Heart right ventricle (tissue), 16 donors: ENCODE measurements around the gene CRHR2. TPM values are rescaled to one million over a fixed set of nuclear protein-coding genes. Genes with fewer than 3 reads are reported as not detected.

Source experiments
- ATAC-seq, 8 donors: fragments of 200-7000 bp; cut with Tn5 transposase; one replicate each; pipeline ENCODE4 v1.9.1; 2020; ENCODE audit warnings: mild to moderate bottlenecking in 8 of 8, moderate library complexity in 8 of 8, moderate number of reproducible peaks in 1 of 8
- DNase-seq, 2 donors: peaks; one replicate each; pipeline ENCODE4 v3.0.0-alpha.2; 2020
- H3K27ac ChIP-seq, 10 donors: fragments of 200-600 bp; sonication (generic) in 2 of 10; one replicate each; pipeline versions ENCODE4 v1.5.0 to v1.8.0; 2020 to 2022; ENCODE audit warnings: mild to moderate bottlenecking in 3 of 10
- H3K27me3 ChIP-seq, 7 donors: fragments of 200-600 bp; one replicate each; pipeline ENCODE4 v1.8.0; 2021 to 2022; ENCODE audit warnings: mild to moderate bottlenecking in 2 of 7
- H3K36me3 ChIP-seq, 9 donors: fragments of 200-600 bp; sonication (generic) in 1 of 9; one replicate each; pipeline versions ENCODE4 v1.5.0 to v1.8.0; 2020 to 2022; ENCODE audit warnings: mild to moderate bottlenecking in 2 of 9
- H3K4me1 ChIP-seq, 9 donors: fragments of 200-600 bp; sonication (generic) in 1 of 9; one replicate each; pipeline versions ENCODE4 v1.5.0 to v1.8.0; 2020 to 2022; ENCODE audit warnings: mild to moderate bottlenecking in 4 of 9
- H3K4me3 ChIP-seq, 10 donors: fragments of 200-600 bp; sonication (generic) in 2 of 10; one replicate each; pipeline versions ENCODE4 v1.5.0 to v1.8.0; 2020 to 2022; ENCODE audit warnings: mild to moderate bottlenecking in 7 of 10, moderate library complexity in 2 of 10
- H3K9me3 ChIP-seq, 11 donors: fragments of 200-600 bp in 10 of 11; sonication (generic) in 2 of 11; one replicate each; pipeline versions ENCODE4 v1.5.0 to v1.8.0; 2013 to 2022; ENCODE audit warnings: mild to moderate bottlenecking in 2 of 11, control low read depth in 1 of 11, moderate library complexity in 1 of 11
- WGBS, 2 donors: extraction: QIAGEN DNeasy Blood & Tissue Kit; methylation state at CpG; one replicate each; pipeline ENCODE4 v1.1.7; 2013; ENCODE audit warnings: inconsistent platforms in 1 of 2; 5-methylcytosine and 5-hydroxymethylcytosine counted together
- intact Hi-C, 10 donors: fragments of 100-400 bp; cut with DNase I; formaldehyde crosslinking; loops; one replicate each; pipeline versions ENCODE4 v1.11.1 to v1.14.2; 2022
- polyA plus RNA-seq, 2 donors: library from polyadenylated mRNA; stranded (reverse); fragments of 200-250 nt; gene quantifications; one replicate each; pipeline ENCODE4 v1.2.3, GENCODE V29; 2013
- total RNA-seq, 10 donors: library from RNA; stranded (reverse); fragmentation: NEBNext Ultra II Directional in 3 of 10; extraction: Animal tissue kit (Norgen Biotek cat#: 25700) in 3 of 10; gene quantifications; one replicate each; pipeline versions ENCODE4 v1.2.1 to v1.2.4, GENCODE V29; 2021 to 2023
- TF ChIP-seq, protein P1 (sequence below), 9 donors: fragments of 200-600 bp; sonication (generic) in 2 of 9; IDR thresholded peaks; one replicate each; pipeline versions ENCODE4 v1.5.0 to v1.8.0; 2021 to 2022; ENCODE audit warnings: antibody characterized with exemption in 9 of 9, mild to moderate bottlenecking in 5 of 9, moderate library complexity in 1 of 9
- donor health status: Arrhythmogenic right ventricular cardiomyopathy.
- donor health status: ischemic (EF 13 %, LVEDD 7.1; RV severe dilation, severe dysfunction).
- donor health status: healthy with polysubstance abuse.
- donor health status: DM: no; HTN: yes; CAD: no.
- donor health status: DM: no; HTN: no; CAD: no.
- donor health status: ischemic (EF 25% LVEDD 6.9; RV normal size, moderate dysfunction).
- donor health status: ischemic (EF 25% LVEDD 5.7; RV mildly dilated, moderate dysfunction).
- donor health status: healthy.
- donor health status: DM: yes; HTN: yes; CAD: no.
- donor health status: Ischemic cardiomyopathy.
- donor health status: ischemic (EF 35%, LVEDD 5.7; RV mildly dilated, moderate dysfunction).
- donor health status: nonischemic (EF 11% LVEDD 7.7; RV severe dilation, severe dysfunction).
- donor health status: DM: yes; HTN: yes; CAD: no.
- donor health status: PGD.
- donor health status: ischemic (EF 29% LVEDD 5.4; RV normal size, mild dysfunction).
- donor health status: nonischemic (EF 23%, LVEDD 6.1; RV moderate dilation, normal function).

The CRHR2 gene
- total and polyA plus RNA-seq, 12 donors = 0.07 to 1.2 (median 0.28) TPM; not detected in 1

DNA sequence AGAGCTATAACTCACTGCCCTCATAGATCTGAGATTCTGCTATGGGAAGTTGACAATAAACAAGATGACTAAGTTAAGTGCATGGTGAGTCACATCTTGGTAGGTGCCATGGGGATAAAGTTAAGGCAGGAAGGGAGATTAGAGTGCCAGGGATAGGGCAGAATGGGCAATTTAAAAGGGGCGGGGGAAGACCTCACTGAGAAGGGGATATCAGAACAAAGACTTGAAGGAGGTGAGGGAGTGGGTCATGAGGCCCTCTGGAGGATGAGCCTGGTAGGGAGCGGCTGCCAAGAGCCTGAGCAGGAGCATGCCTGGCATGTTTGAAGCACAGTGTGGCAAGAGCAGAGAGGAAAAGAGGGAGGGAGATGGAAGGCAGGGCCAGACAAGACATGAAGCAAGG lies 34.9 kb upstream of the CRHR2 start:
- 81 to 84% methylated on average over 2 of the region's 2 CpGs for WGBS, 2 donors
- DNase-seq (no peak), ATAC-seq (peak in 2 of 8 donors; percentile 37 to 55)
- TF ChIP-seq, protein P1, sequence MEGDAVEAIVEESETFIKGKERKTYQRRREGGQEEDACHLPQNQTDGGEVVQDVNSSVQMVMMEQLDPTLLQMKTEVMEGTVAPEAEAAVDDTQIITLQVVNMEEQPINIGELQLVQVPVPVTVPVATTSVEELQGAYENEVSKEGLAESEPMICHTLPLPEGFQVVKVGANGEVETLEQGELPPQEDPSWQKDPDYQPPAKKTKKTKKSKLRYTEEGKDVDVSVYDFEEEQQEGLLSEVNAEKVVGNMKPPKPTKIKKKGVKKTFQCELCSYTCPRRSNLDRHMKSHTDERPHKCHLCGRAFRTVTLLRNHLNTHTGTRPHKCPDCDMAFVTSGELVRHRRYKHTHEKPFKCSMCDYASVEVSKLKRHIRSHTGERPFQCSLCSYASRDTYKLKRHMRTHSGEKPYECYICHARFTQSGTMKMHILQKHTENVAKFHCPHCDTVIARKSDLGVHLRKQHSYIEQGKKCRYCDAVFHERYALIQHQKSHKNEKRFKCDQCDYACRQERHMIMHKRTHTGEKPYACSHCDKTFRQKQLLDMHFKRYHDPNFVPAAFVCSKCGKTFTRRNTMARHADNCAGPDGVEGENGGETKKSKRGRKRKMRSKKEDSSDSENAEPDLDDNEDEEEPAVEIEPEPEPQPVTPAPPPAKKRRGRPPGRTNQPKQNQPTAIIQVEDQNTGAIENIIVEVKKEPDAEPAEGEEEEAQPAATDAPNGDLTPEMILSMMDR (IDR thresholded peaks at IDR 0.05) = peak in 1 of 9 donors; percentile 22
- H3K27me3 ChIP-seq = no peaks in the 10 kb centered on the region
- intact Hi-C loops = no loop called here
- H3K27ac ChIP-seq = no peak overlapping the region
- H3K9me3 ChIP-seq = peaks cover 0 to 27% (median 6%) of the 10 kb centered on the region in 11 donors
- no peak overlapping the region for H3K4me3 ChIP-seq
- H3K4me1 ChIP-seq = no peaks in the 10 kb centered on the region
- H3K36me3 ChIP-seq = no peaks in the 10 kb centered on the region

DNA sequence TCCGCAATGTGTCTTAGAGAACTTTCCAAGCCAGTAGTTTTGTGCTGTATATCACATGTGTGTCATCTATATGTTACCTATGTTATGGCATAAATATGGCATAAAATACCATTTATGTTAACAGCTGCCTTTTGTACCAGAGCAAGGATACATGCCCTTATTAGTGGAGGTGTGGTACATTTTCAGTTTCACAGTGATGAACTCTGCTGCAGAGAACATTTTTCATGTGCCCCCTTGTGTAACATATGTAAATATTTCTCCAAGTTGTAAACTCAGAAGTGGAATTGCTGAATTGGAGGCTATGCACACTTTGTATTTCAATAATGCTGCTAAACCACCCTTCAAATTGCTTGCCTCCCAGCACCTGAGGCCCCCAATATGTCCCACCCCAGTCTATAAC lies 31.9 kb upstream of the CRHR2 start:
- H3K4me3 ChIP-seq = no peak overlapping the region
- H3K27me3 ChIP-seq = no peaks in the 10 kb centered on the region
- TF ChIP-seq, protein P1 (IDR thresholded peaks at IDR 0.05) = no peak
- peaks cover 0 to 24% (median 6%) of the 10 kb centered on the region in 11 donors for H3K9me3 ChIP-seq
- intact Hi-C loops = no loop called here
- no peaks in the 10 kb centered on the region for H3K36me3 ChIP-seq
- no peak overlapping the region for H3K27ac ChIP-seq
- no peak for ATAC-seq
- peaks cover 0 to 4% (median 0%) of the 10 kb centered on the region in 9 donors for H3K4me1 ChIP-seq
- no peak for DNase-seq
- WGBS, 2 donors = 96 to 98% methylated on average over 1 of the region's 1 CpG

DNA sequence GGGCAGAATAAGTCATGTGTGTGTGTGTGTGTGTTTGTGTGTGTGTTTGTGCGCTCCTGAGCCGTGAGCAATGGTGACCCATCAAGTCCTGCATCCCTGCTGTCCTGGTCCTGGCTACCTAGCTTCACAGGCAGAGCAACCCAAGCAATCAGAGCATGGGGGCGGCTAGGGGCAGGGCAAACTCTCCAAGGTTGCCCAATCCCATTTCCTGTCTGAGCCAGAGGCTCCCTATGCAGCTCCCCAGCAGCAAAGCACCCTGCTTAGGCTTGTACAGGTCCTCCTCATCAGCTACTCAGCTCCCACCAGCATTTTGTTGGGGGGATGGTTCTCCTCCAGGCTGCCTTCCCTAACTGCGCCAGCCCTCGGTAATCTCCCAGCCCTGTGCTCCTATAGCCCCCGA lies 31.1 kb upstream of the CRHR2 start:
- no peak for DNase-seq
- whole genome bisulfite sequencing, 2 donors = 76 to 86% methylated on average over 6 of the region's 6 CpGs

DNA sequence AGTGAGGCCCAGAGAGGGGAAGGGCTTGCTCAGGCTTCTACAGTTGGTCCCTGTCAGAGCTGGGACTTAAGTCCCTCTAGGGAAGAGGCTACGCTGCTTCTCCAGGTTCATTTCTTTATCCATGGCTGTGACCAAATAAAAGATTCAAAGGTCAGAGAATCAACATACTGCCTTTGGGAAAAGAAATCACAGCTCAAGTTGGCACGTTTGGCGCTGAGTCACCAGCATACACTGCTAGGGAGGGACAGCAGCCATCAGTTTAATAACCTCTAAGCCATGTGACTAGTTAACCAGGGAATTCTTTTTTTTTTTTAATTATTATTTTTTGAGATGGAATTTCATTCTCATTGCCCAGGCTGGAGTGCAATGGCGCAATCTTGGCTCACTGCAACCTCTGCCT lies 28.4 kb upstream of the CRHR2 start:
- Histone ChIP-seq H3K9me3 (no peaks in the 10 kb centered on the region), H3K36me3 (no peaks in the 10 kb centered on the region), H3K27me3 (no peaks in the 10 kb centered on the region), H3K4me1 (peaks cover 0 to 26% (median 13%) of the 10 kb centered on the region in 9 donors), H3K27ac (no peak overlapping the region), H3K4me3 (no peak overlapping the region)
- TF ChIP-seq, protein P1 (IDR thresholded peaks at IDR 0.05) = no peak
- 94% methylated on average over 4 of the region's 4 CpGs for WGBS, 2 donors
- intact Hi-C loops = no loop called here
- ATAC-seq (no peak), DNase-seq (no peak)

More for the DNA sequence above, 31.1 kb upstream of the CRHR2 start:
- TF ChIP-seq, protein P1 (IDR thresholded peaks at IDR 0.05) = no peak
- no peaks in the 10 kb centered on the region for H3K36me3 ChIP-seq
- intact Hi-C loops = no loop called here
- H3K9me3 ChIP-seq = peaks cover 0 to 16% (median 4%) of the 10 kb centered on the region in 11 donors
- peaks cover 0 to 10% (median 0%) of the 10 kb centered on the region in 9 donors for H3K4me1 ChIP-seq
- H3K27me3 ChIP-seq = no peaks in the 10 kb centered on the region
- H3K27ac ChIP-seq = no peak overlapping the region
- no peak for ATAC-seq
- H3K4me3 ChIP-seq = no peak overlapping the region
